T-helper 2 cell treated with Interferon-gamma antibody and Interleukin-4, amounts not matched to agents 100 ng/mL and 5 ng/mL, for 36 hours (primary cell): Measurements from ENCODE around the gene MRM2. TPM values are rescaled to one million over a fixed set of nuclear protein-coding genes. Genes with fewer than 3 reads are reported as not detected.

Source experiments
- intact Hi-C: fragments of 100-400 bp; cut with micrococcal nuclease; formaldehyde crosslinking; loops from one replicate; pipeline ENCODE4 v1.15.1; 2023
- total RNA-seq: library from RNA; stranded (reverse); gene quantifications from 2 replicates; pipeline ENCODE4 v1.2.3, GENCODE V29; 2022

MRM2 gene
- total RNA-seq, 1 donor from 2014 or later = 35.3 TPM

- intact Hi-C loops = loop anchor here (10.0 kb wide), 1 partner anchor 544 kb away; no protein-coding TSS in a partner anchor
Observed at GRCh38 chr7:2208712-2209111, 33.3 kb downstream of the MRM2 start.

GRCh38 chr7:2205036-2205780 lies 36.8 kb downstream of the MRM2 start:
- intact Hi-C loops = loop anchor here (10.0 kb wide), 1 partner anchor 540 kb away; no protein-coding TSS in a partner anchor

- intact Hi-C loops = loop anchor here (10.0 kb wide), 1 partner anchor 540 kb away; no protein-coding TSS in a partner anchor
Observed at GRCh38 chr7:2204446-2204845, 37.6 kb downstream of the MRM2 start.

- intact Hi-C loops = loop anchor here (10.0 kb wide), 1 partner anchor 539 kb away; no protein-coding TSS in a partner anchor
Observed at GRCh38 chr7:2203766-2204300, 38.2 kb downstream of the MRM2 start.

- intact Hi-C loops = loop anchor here (10.0 kb wide), 1 partner anchor 538 kb away; no protein-coding TSS in a partner anchor
Observed at GRCh38 chr7:2202901-2203765, 38.9 kb downstream of the MRM2 start.

GRCh38 chr7:2202361-2202761 lies 39.6 kb downstream of the MRM2 start:
- intact Hi-C loops = loop anchor here (10.0 kb wide), 1 partner anchor 538 kb away; no protein-coding TSS in a partner anchor

GRCh38 chr7:2201686-2202360 lies 40.2 kb downstream of the MRM2 start:
- intact Hi-C loops = loop anchor here (10.0 kb wide), 1 partner anchor 537 kb away; no protein-coding TSS in a partner anchor

- intact Hi-C loops = loop anchor here (10.0 kb wide), 1 partner anchor 536 kb away; no protein-coding TSS in a partner anchor
Observed at GRCh38 chr7:2201128-2201527, 40.9 kb downstream of the MRM2 start.

- intact Hi-C loops = loop anchor here (10.0 kb wide), 1 partner anchor 536 kb away; no protein-coding TSS in a partner anchor
Observed at GRCh38 chr7:2200584-2200980, 41.4 kb downstream of the MRM2 start.

- intact Hi-C loops = loop anchor here (10.0 kb wide), 1 partner anchor 535 kb away; no protein-coding TSS in a partner anchor
Observed at GRCh38 chr7:2199956-2200583, 41.9 kb downstream of the MRM2 start.

- intact Hi-C loops = no loop called here
Observed at GRCh38 chr7:2199528-2199927, 42.5 kb downstream of the MRM2 start.

GRCh38 chr7:2198760-2199159 lies 43.2 kb downstream of the MRM2 start:
- intact Hi-C loops = no loop called here

GRCh38 chr7:2198206-2198605 lies 43.8 kb downstream of the MRM2 start:
- intact Hi-C loops = no loop called here

- intact Hi-C loops = no loop called here
Observed at GRCh38 chr7:2197436-2198155, 44.4 kb downstream of the MRM2 start.

- intact Hi-C loops = no loop called here
Observed at GRCh38 chr7:2196381-2197378, 45.3 kb downstream of the MRM2 start.

- intact Hi-C loops = no loop called here
Observed at GRCh38 chr7:2195400-2196246, 46.4 kb downstream of the MRM2 start.

GRCh38 chr7:2193575-2194305 lies 48.3 kb downstream of the MRM2 start:
- intact Hi-C loops = no loop called here
